ES-I3 (cell line): ENCODE data around the gene ANO1.
"Not testable (repeated sequence)": the region's sequence is repeated elsewhere in the genome, so short reads cannot be mapped to it uniquely, and the experiment has no call there.

Experiments
- H3K36me3 ChIP-seq: 2 replicates; pipeline ENCODE4 v1.6.1; 2013; ENCODE audit warnings: mild to moderate bottlenecking, low read length, control low read depth, moderate library complexity; ENCODE audit not compliant: insufficient read depth
- H3K4me1 ChIP-seq: 2 replicates; pipeline ENCODE4 v1.6.1; 2013; ENCODE audit warnings: mild to moderate bottlenecking, control low read depth, low read length; ENCODE audit not compliant: insufficient read depth
- H3K9ac ChIP-seq: 2 replicates; pipeline ENCODE4 v1.6.1; 2013; ENCODE audit warnings: low read depth, mild to moderate bottlenecking, low read length, moderate library complexity
- H3K9me3 ChIP-seq: 2 replicates; pipeline ENCODE4 v1.6.1; 2013; ENCODE audit warnings: mild to moderate bottlenecking, low read length, moderate library complexity; ENCODE audit not compliant: control insufficient read depth, insufficient read depth

ANO1 gene

GRCh38 chr11:70184396-70184795, 106.3 kb downstream of the ANO1 start:
- Histone ChIP-seq H3K36me3 (no peaks in the 10 kb centered on the region), H3K9me3 (no peaks in the 10 kb centered on the region), H3K9ac (no peak overlapping the region), H3K4me1 (no peaks in the 10 kb centered on the region; the same call in 1 of the 2 replicates)

GRCh38 chr11:70185348-70186055, 107.4 kb downstream of the ANO1 start:
- no peaks in the 10 kb centered on the region for H3K9me3 ChIP-seq
- H3K4me1 ChIP-seq, result no peaks in the 10 kb centered on the region; the same call in 1 of the 2 replicates
- H3K36me3 ChIP-seq, result no peaks in the 10 kb centered on the region
- no peak overlapping the region for H3K9ac ChIP-seq

- Histone ChIP-seq H3K9ac (no peak overlapping the region), H3K36me3 (no peaks in the 10 kb centered on the region)
These were observed 108.3 kb downstream of the ANO1 start for GRCh38 chr11:70186420-70186819.

GRCh38 chr11:70186936-70187335, 108.8 kb downstream of the ANO1 start:
- Histone ChIP-seq H3K9ac (no peak overlapping the region), H3K36me3 (no peaks in the 10 kb centered on the region)

More at GRCh38 chr11:70186420-70186819, 108.3 kb downstream of the ANO1 start:
- Histone ChIP-seq H3K4me1 (no peaks in the 10 kb centered on the region), H3K9me3 (no peaks in the 10 kb centered on the region)

GRCh38 chr11:70187771-70188170, 109.7 kb downstream of the ANO1 start:
- Histone ChIP-seq H3K9ac (no peak overlapping the region), H3K4me1 (no peaks in the 10 kb centered on the region), H3K9me3 (no peaks in the 10 kb centered on the region), H3K36me3 (no peaks in the 10 kb centered on the region)

More at GRCh38 chr11:70186936-70187335, 108.8 kb downstream of the ANO1 start:
- H3K4me1 ChIP-seq, result no peaks in the 10 kb centered on the region
- no peaks in the 10 kb centered on the region for H3K9me3 ChIP-seq

- Histone ChIP-seq H3K36me3 (no peaks in the 10 kb centered on the region), H3K9me3 (no peaks in the 10 kb centered on the region), H3K9ac (no peak overlapping the region), H3K4me1 (no peaks in the 10 kb centered on the region)
These were observed 111.5 kb downstream of the ANO1 start for GRCh38 chr11:70189622-70190021.

- no peaks in the 10 kb centered on the region for H3K36me3 ChIP-seq
- no peak overlapping the region for H3K9ac ChIP-seq
- H3K9me3 ChIP-seq, result no peaks in the 10 kb centered on the region
- no peaks in the 10 kb centered on the region for H3K4me1 ChIP-seq
These were observed 113.5 kb downstream of the ANO1 start for GRCh38 chr11:70191495-70192140.

GRCh38 chr11:70192666-70193410, 114.7 kb downstream of the ANO1 start:
- H3K9me3 ChIP-seq, result no peaks in the 10 kb centered on the region
- H3K36me3 ChIP-seq, result no peaks in the 10 kb centered on the region
- H3K9ac ChIP-seq, result no peak overlapping the region

GRCh38 chr11:70193411-70194292, 115.5 kb downstream of the ANO1 start:
- Histone ChIP-seq H3K4me1 (no peaks in the 10 kb centered on the region), H3K9me3 (no peaks in the 10 kb centered on the region), H3K9ac (no peak overlapping the region), H3K36me3 (no peaks in the 10 kb centered on the region)

More at GRCh38 chr11:70192666-70193410, 114.7 kb downstream of the ANO1 start:
- H3K4me1 ChIP-seq, result no peaks in the 10 kb centered on the region

GRCh38 chr11:70194792-70195791, 117.0 kb downstream of the ANO1 start:
- H3K9me3 ChIP-seq, result no peaks in the 10 kb centered on the region
- no peaks in the 10 kb centered on the region for H3K4me1 ChIP-seq
- no peaks in the 10 kb centered on the region for H3K36me3 ChIP-seq
- no peak overlapping the region for H3K9ac ChIP-seq

GRCh38 chr11:70200212-70200844, 122.2 kb downstream of the ANO1 start:
- Histone ChIP-seq H3K36me3 (peaks cover 6% of the 10 kb centered on the region; the same call in 1 of the 2 replicates), H3K9me3 (no peaks in the 10 kb centered on the region), H3K4me1 (peaks cover 8% of the 10 kb centered on the region; the same call in 1 of the 2 replicates), H3K9ac (no peak overlapping the region)

GRCh38 chr11:70201047-70201446, 122.9 kb downstream of the ANO1 start:
- not testable (repeated sequence) for H3K9ac ChIP-seq, H3K9me3 ChIP-seq, H3K36me3 ChIP-seq
- peaks cover 15% of the 10 kb centered on the region; the same call in 1 of the 2 replicates for H3K4me1 ChIP-seq
